GM21528 (cell line): Measurements from ENCODE around the gene KLF16.
A peak's percentile ranks its signal among the peaks of the same experiment; 100 is the strongest.
"Not testable (repeated sequence)": the region's sequence is repeated elsewhere in the genome, so short reads cannot be mapped to it uniquely, and the experiment has no call there.

ENCODE experiments used
- ATAC-seq: cut with Tn5 transposase; IDR thresholded peaks from one replicate; pipeline ENCODE4 v1.9.1; 2021; ENCODE audit warnings: mild to moderate bottlenecking, moderate library complexity; ENCODE audit not compliant: unreplicated experiment, low FRiP score

Gene KLF16

DNA sequence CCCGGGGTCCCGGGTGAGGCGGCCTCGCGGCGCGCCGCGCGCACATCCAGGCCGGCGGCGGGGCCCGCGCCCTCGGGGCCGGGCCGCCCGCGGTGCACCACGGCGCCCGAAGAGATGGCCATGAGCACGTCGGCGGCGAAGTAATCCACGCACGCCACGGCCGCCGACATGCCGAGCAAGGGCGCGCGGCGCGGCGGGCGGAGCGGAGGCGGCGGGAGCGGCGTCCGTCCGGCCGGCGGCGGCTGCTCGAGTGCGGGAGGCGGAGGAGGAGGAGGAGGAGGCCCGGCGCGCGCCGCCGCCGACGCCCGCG is at the start of gene KLF16:
Gene KLF16, minus strand, starts transcription at position 252 of the 310 bp plus-strand sequence. Its CDS starts 82 bp downstream, at position 170.
- ATAC-seq = peak; percentile 11

- no peak for ATAC-seq
Observed at GRCh38 chr19:1912760-1913505, 49.6 kb upstream of the KLF16 start.

- ATAC-seq = no peak
Observed at GRCh38 chr19:1911995-1912394, 48.6 kb upstream of the KLF16 start.

DNA sequence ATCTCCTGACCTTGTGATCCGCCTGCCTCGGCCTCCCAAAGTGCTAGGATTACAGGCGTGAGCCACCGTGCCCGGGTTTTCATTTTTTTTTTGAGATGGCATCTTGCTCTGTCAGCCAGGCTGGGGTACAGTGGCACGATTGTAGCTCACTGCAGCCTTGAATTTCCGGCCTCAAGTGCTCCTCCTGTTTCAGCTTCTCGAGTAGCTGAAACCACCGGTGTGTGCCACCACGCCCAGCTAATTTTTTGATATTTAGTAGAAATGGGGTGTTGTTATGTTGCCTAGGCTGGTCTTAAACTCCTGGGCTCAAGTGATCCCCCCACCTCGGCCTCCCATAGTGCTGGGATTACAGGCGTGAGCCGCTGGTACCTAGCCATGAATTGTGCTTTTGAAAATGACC is 47.7 kb upstream of the KLF16 start:
- ATAC-seq = no peak

DNA sequence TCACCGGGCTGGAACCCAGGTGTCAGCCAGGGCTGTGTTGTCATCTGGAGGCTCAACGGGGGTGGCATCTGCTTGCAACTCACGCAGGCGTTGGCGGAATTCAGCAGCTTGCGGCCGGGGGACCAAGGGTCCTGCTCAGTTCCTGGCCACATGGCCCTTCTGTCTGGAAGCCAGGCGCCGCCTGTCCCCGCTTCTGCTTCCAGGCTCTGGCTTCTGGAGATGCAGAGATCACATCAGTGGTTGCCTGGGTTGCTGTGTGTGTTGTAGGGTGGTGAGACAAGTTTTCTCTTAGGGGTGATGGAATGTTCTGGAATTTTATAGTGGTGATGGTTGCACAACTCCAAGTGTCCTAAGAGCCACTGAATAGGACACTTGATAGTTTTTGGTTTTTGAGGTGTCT is 46.8 kb upstream of the KLF16 start:
- ATAC-seq = no peak

DNA sequence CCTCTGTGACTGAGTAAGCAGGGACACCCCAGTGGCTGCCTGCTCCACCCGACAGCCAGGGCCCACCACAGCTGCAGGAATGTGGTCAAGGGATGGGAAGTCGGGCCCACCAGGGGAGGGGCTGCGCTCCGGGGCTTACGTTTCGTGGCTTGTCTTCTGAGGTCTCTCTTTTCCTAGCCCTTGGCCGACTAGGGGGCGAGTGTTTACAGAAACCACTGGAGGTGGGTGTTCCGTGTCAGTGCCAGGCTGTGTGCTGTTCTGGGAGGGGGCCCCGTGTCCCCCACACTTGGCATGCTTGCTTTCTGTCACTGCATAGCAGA is 46.3 kb upstream of the KLF16 start:
- no peak for ATAC-seq

GRCh38 chr19:1908364-1908678 is 44.9 kb upstream of the KLF16 start:
- ATAC-seq = no peak

DNA sequence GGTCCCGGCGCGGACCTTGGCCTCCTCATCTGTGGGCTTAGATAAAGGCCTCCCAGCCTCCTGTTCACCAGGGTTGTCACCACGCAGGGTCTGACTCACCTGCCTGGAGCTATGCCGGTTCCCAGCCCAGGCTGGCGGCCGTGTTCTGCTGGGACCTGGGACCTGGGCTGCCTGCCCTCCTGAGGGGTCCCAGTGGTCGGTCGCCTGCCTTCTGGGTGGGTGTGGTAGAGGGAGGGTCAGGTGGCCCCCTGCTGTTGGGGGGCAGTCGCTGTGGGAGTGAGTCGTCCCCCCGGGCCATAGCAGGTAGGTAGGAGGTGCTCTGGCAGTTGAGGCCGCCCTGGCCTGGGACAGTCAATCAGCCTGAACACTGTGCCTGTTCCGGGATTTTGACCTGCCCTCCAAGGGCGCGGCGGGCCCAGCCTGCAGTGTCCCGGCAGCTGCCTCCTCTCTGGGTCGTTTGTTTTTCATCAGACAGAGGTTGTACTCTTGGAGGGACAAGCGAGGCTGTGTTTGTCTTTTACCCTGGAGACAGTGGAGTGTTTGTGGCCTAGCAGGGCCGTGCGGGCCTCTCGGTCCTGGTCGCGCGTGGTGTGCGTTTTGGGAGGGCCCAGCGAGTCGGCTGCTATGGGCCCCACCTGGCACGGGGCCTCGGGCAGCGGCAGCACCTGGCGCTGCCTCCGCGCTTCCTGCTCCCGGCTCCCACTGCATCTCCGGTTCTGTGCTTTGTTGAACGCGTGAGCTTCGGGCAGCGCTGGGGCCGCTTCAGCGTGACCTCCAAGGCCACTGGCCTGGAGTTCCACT is 44.4 kb upstream of the KLF16 start:
- no peak for ATAC-seq

DNA sequence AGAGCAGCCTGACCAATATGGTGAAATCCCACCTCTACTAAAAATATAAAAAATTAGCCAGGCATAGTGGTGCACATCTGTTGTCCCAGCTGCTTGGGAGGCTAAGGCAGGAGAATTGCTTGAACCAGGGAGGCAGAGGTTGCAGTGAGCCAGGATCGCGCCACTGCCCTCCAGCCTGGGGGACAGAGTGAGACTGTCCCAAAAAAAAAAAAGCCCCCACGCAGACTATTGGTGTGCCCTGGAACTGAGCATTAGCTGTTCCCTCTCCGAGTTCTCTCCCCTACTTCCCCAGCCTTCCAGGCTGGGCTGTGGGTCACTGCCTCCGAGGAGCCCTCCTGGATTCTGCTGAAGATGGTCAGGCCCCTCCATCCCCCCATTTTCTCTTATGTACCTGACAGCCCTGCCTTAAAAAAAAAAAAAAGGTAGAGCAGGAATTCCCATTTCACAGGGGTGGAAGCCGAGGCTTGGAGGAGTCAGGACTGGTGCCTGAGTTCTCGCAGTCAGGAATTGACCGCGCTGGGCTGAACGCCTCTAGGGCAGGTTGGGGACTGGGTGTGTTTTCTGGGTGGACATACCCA is 43.7 kb upstream of the KLF16 start:
- no peak for ATAC-seq

DNA sequence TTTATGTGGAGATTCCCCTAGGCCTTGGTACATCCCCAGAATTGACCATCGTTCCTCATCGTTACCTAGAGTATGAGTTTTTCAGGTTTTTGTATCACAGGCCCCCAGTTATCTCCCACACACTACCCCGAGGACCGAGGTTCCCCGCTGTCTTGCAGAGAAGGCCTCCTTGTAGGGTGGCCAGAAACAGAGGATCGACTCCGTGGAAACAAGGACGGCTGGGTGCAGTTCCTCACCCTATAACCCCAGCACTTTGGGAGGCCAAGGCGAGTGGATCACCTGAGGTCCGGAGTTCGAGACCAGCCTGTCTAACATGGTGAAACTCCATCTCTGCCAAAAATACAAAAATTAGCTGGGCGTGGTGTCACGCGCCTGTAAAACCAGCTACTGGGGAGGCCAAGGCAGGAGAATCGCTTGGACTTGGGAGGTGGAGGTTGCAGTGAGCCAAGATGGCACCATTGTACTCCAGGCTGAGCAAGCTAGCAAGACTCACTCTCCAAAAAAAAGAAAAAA is 42.5 kb upstream of the KLF16 start:
- ATAC-seq = no peak

- ATAC-seq = peak; percentile 74
Observed at GRCh38 chr19:1905110-1905862, 41.9 kb upstream of the KLF16 start, which contains the start of the genes ADAT3 and SCAMP4. Gene ADAT3, plus strand, starts transcription at chr19:1905399. Its CDS starts 6,649 bp downstream, at chr19:1912048. Gene SCAMP4, plus strand, starts transcription at chr19:1905399. Its CDS starts 9,621 bp downstream, at chr19:1915020.

- peak; percentile 18 for ATAC-seq
Observed at GRCh38 chr19:1904860-1905109, 41.4 kb upstream of the KLF16 start.

- ATAC-seq = no peak
Observed at GRCh38 chr19:1902923-1903322, 39.5 kb upstream of the KLF16 start.

- ATAC-seq = no peak
Observed at GRCh38 chr19:1901940-1902404, 38.6 kb upstream of the KLF16 start.

DNA sequence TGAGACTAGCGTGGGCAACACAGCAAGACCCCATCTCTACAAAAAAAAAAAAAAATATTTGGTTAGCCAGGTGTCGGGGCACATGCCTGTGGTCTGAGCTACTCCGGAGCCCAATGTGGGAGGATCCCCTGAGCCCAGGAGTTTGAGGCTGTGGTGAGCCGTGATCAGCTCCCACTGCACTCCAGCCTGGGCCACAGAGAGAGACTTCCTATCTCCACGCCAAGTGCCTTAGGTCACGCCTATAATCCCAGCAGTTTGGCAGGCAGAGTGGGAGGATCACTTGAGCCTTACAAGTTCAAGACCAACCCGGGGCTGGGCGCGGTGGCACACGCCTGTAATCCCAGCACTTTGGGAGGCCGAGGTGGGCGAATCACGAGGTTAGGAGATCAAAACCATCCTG is 33.1 kb upstream of the KLF16 start:
- no peak for ATAC-seq

GRCh38 chr19:1893791-1894190 is 30.4 kb upstream of the KLF16 start:
- no peak for ATAC-seq

DNA sequence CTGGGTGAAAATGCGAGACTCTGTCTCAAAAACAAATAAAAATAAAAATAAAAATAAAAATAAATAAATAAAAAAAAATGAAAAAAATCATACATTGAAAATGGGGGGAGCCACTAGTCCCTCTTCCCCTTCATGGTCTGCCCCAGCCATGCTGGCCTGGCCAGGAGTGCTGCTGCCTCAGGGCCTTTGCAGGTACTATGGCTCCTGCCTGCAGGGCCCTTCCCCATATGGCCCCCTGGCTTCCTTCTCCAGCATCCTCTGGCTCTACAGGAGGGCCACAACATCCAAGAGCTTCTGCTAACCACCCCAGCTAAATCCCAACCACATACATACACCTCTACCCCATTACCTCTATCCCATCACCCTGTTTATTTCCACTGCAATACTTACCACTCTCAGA is 26.5 kb upstream of the KLF16 start:
- ATAC-seq = no peak

DNA sequence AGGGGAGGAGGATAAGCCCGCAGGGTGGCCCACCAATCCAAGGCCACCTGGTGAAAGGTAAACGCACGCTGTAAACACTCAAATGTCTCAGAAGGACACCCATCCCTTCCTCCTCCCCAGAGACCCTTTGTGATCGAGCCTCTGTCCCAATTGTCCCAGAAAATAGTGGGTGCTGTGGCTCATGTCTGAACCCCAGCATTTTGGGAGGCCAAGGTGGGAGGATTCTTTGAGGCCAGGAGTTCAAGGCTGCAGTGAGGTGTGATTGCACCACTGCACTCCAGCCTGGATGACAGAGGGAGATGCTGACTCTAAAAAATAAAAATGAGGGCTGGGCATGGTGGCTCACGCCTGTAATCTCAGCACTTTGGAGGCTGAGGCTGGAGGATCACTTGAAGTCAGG is 25.0 kb upstream of the KLF16 start:
- ATAC-seq = no peak

GRCh38 chr19:1886360-1886759 is 23.0 kb upstream of the KLF16 start:
- not testable (repeated sequence) for ATAC-seq

GRCh38 chr19:1885398-1886119 is 22.2 kb upstream of the KLF16 start, which contains the start of gene ABHD17A:
Gene ABHD17A, minus strand, starts transcription at chr19:1885496. Its CDS starts 3,930 bp downstream, at chr19:1881566.
- not testable (repeated sequence) for ATAC-seq
